HEK293 (cell line): ENCODE data around the gene MINPP1.
"Not testable (repeated sequence)": the region's sequence is repeated elsewhere in the genome, so short reads cannot be mapped to it uniquely, and the experiment has no call there.

Source experiments
- ZFP41 ChIP-seq: fragments of 450-650 bp; formaldehyde crosslinking; IDR thresholded peaks from 2 replicates; pipeline ENCODE4 v1.5.1; 2016; ENCODE audit warnings: missing biosample characterization, missing genetic modification characterization, borderline replicate concordance
- ZNF121 ChIP-seq: fragments of 450-650 bp; formaldehyde crosslinking; IDR thresholded peaks from 2 replicates; pipeline ENCODE4 v1.5.1; 2016; ENCODE audit warnings: missing biosample characterization, missing genetic modification characterization
- ZNF561 ChIP-seq: fragments of 450-650 bp; IDR thresholded peaks from 2 replicates; pipeline ENCODE4 v1.5.1; 2018; ENCODE audit warnings: missing biosample characterization, missing genetic modification characterization, borderline replicate concordance
- ZNF76 ChIP-seq: fragments of 450-650 bp; formaldehyde crosslinking; IDR thresholded peaks from 2 replicates; pipeline ENCODE4; 2016; ENCODE audit warnings: low read depth, missing biosample characterization, missing genetic modification characterization, borderline replicate concordance
- ZNF777 ChIP-seq: fragments of 450-650 bp; formaldehyde crosslinking; IDR thresholded peaks from 2 replicates; pipeline ENCODE4 v1.5.1; 2017; ENCODE audit warnings: missing biosample characterization, missing genetic modification characterization, borderline replicate concordance
- TF ChIP-seq, protein P1 (sequence below): fragments of 450-650 bp; formaldehyde crosslinking; IDR thresholded peaks from 2 replicates; pipeline ENCODE4 v1.5.1; 2016; ENCODE audit warnings: missing biosample characterization, missing genetic modification characterization

DNA sequence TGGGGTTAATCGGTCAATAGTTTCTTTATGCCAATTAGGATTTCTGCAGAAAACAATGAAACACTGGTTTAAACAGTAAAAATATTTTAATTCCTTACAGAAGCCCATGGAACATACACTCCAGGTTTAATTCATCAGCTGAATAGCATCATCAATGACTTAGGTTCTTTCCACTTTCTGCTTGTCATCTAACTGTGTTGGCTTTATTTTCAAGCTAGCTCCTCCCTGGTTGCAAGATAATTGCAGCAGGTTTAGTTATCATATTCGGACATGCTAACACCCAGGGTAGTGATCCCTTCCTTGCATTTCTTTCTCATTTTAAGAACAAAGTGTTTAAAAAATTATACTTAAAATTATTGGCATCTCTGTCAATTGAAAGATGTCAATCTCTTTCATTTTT lies 7.3 kb upstream of the MINPP1 start:
- not testable (repeated sequence) for TF ChIP-seq ZNF76 (tag by site-specific recombination); ZNF121 (tag by site-specific recombination); ZNF777 (tag by site-specific recombination); ZFP41; ZNF561 (tag by site-specific recombination)
- TF ChIP-seq, protein P1, sequence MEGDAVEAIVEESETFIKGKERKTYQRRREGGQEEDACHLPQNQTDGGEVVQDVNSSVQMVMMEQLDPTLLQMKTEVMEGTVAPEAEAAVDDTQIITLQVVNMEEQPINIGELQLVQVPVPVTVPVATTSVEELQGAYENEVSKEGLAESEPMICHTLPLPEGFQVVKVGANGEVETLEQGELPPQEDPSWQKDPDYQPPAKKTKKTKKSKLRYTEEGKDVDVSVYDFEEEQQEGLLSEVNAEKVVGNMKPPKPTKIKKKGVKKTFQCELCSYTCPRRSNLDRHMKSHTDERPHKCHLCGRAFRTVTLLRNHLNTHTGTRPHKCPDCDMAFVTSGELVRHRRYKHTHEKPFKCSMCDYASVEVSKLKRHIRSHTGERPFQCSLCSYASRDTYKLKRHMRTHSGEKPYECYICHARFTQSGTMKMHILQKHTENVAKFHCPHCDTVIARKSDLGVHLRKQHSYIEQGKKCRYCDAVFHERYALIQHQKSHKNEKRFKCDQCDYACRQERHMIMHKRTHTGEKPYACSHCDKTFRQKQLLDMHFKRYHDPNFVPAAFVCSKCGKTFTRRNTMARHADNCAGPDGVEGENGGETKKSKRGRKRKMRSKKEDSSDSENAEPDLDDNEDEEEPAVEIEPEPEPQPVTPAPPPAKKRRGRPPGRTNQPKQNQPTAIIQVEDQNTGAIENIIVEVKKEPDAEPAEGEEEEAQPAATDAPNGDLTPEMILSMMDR (tag by site-specific recombination), result not testable (repeated sequence)
